Nephron (organoid): ENCODE measurements around the gene LAMA1.

ENCODE experiments used
- H3K27ac Mint-ChIP-seq, 3 experiments: 2 replicates each; pipeline ENCODE4 v1.8.0; 2020; ENCODE audit warnings: mixed read lengths in 3 of 3, mild to moderate bottlenecking in 2 of 3, moderate library complexity in 1 of 3
- H3K27me3 Mint-ChIP-seq: 2 replicates; pipeline ENCODE4 v1.8.0; 2021; ENCODE audit warnings: low read depth, mild to moderate bottlenecking, moderate library complexity, mixed read lengths
- H3K36me3 Mint-ChIP-seq: 2 replicates; pipeline ENCODE4 v1.8.0; 2020; ENCODE audit warnings: low read depth, mixed read lengths
- H3K4me1 Mint-ChIP-seq: 2 replicates; pipeline ENCODE4 v1.8.0; 2020; ENCODE audit warnings: mixed read lengths
- H3K4me3 Mint-ChIP-seq, 3 experiments: 2 replicates each; pipeline ENCODE4 v1.8.0; 2020; ENCODE audit warnings: mild to moderate bottlenecking in 3 of 3, mixed read lengths in 3 of 3, moderate library complexity in 2 of 3
- H3K9me3 Mint-ChIP-seq: 2 replicates; pipeline ENCODE4 v1.8.0; 2020; ENCODE audit warnings: mixed read lengths
- TF ChIP-seq, protein P1 (sequence below), 3 experiments: fragments of 200-600 bp; sonication (generic); IDR thresholded peaks; one replicate each; pipeline ENCODE4 v1.5.0; 2021; ENCODE audit warnings: antibody characterized with exemption in 3 of 3; ENCODE audit not compliant: unreplicated experiment in 3 of 3

The LAMA1 gene

GRCh38 chr18:6929370-6930102 lies 188.1 kb downstream of the LAMA1 start:
- no peaks in the 10 kb centered on the region for H3K36me3 Mint-ChIP-seq
- no peaks in the 10 kb centered on the region for H3K4me1 Mint-ChIP-seq
- H3K27ac Mint-ChIP-seq, result no peak overlapping the region
- no peaks in the 10 kb centered on the region for H3K9me3 Mint-ChIP-seq
- H3K27me3 Mint-ChIP-seq, result peaks cover 6% of the 10 kb centered on the region
- TF ChIP-seq, protein P1, sequence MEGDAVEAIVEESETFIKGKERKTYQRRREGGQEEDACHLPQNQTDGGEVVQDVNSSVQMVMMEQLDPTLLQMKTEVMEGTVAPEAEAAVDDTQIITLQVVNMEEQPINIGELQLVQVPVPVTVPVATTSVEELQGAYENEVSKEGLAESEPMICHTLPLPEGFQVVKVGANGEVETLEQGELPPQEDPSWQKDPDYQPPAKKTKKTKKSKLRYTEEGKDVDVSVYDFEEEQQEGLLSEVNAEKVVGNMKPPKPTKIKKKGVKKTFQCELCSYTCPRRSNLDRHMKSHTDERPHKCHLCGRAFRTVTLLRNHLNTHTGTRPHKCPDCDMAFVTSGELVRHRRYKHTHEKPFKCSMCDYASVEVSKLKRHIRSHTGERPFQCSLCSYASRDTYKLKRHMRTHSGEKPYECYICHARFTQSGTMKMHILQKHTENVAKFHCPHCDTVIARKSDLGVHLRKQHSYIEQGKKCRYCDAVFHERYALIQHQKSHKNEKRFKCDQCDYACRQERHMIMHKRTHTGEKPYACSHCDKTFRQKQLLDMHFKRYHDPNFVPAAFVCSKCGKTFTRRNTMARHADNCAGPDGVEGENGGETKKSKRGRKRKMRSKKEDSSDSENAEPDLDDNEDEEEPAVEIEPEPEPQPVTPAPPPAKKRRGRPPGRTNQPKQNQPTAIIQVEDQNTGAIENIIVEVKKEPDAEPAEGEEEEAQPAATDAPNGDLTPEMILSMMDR (IDR thresholded peaks at IDR 0.05; ENCODE audit: unreplicated experiment in 3 of 3), result no peak
- no peak overlapping the region for H3K4me3 Mint-ChIP-seq

DNA sequence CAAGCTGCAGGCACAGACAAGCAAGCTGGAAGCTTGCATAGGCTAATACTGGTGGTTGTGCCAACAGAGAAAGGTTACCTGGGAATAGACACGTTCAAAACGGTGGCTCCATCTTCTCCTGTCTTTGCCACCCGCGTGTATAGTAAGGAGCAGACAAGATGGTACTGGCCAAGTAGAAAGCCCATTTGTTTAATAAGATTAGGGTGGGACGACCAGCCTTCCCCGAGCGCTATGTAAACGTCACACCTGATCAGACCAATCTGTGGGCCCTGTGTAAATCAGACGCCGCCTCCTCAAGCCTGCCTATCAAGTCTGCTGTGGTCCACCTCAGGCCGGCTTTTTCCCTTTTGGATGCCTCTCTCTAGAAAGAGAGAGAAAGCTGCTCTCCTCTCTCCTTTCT lies 189.2 kb downstream of the LAMA1 start:
- TF ChIP-seq, protein P1 (IDR thresholded peaks at IDR 0.05; ENCODE audit: unreplicated experiment in 3 of 3), result no peak
- H3K36me3 Mint-ChIP-seq, result peaks cover 2% of the 10 kb centered on the region
- no peak overlapping the region for H3K27ac Mint-ChIP-seq
- no peaks in the 10 kb centered on the region for H3K4me1 Mint-ChIP-seq
- peaks cover 6% of the 10 kb centered on the region for H3K27me3 Mint-ChIP-seq
- H3K4me3 Mint-ChIP-seq, result no peak overlapping the region
- peaks cover 5% of the 10 kb centered on the region for H3K9me3 Mint-ChIP-seq

DNA sequence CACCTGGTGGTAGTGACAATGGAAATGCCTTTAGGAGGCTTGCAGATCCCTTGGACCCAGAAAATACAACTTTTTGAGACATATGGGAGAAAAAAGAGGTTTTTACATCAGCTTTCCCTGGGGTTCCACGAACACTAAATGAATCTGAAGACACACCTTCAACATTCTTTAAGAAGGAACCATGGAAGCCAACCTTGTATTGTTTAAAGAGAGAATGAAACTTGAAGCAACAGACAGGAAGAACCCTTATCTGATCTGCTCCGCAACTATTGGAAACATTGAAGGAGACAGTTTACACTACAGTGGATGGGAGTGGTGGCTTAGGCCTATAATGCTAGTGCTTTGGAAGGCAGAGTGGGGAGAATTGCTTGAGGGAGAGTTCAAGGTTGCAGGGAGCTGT lies 190.4 kb downstream of the LAMA1 start:
- Mint-ChIP-seq H3K36me3 (peaks cover 3% of the 10 kb centered on the region), H3K27me3 (peaks cover 6% of the 10 kb centered on the region), H3K4me1 (no peaks in the 10 kb centered on the region), H3K27ac (no peak overlapping the region), H3K9me3 (peaks cover 6% of the 10 kb centered on the region), H3K4me3 (no peak overlapping the region)
- TF ChIP-seq, protein P1 (IDR thresholded peaks at IDR 0.05; ENCODE audit: unreplicated experiment in 3 of 3), result no peak

DNA sequence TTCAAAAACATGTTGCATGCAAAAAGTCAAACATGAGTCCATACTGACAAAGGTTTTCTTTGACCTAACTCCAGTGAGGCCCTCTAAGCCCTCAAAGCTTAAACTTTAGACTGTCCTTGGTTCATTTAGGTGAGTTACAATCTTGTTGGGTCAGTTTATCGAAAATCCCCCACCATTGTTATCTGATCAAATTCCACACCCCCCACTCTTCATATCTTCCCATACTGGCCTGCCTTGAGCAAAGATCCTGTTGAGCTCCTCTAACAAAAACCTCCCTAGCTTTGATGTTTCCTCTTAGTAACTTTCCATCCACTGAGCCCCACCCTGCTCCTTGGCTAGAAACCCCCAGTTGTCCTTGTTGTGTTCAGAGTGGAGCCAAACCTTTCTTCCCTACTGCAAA lies 194.4 kb downstream of the LAMA1 start:
- H3K36me3 Mint-ChIP-seq, result peaks cover 4% of the 10 kb centered on the region
- TF ChIP-seq, protein P1 (IDR thresholded peaks at IDR 0.05; ENCODE audit: unreplicated experiment in 3 of 3), result no peak
- no peak overlapping the region for H3K27ac Mint-ChIP-seq
- H3K4me1 Mint-ChIP-seq, result no peaks in the 10 kb centered on the region
- H3K4me3 Mint-ChIP-seq, result no peak overlapping the region
- no peaks in the 10 kb centered on the region for H3K27me3 Mint-ChIP-seq
- peaks cover 6% of the 10 kb centered on the region for H3K9me3 Mint-ChIP-seq

DNA sequence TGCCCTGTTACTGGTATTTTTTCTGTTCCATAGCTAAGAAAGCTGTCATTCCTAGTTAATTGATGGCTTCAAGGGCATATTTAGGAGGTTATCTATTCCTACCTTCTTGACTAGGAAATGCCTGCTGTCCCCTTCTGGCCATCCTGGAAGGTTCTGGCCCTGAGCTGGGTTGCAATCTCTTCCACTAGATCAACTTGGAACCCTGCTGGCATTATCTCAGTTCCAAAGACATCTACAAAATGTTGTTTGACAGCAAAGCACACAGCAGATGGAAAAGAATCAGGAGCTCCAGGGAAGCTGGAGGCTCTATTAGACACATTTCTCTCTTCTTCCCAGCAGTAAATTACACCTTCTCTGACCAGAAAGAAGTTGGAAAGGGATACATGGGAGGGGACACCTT lies 196.0 kb downstream of the LAMA1 start:
- H3K36me3 Mint-ChIP-seq, result peaks cover 19% of the 10 kb centered on the region
- peaks cover 6% of the 10 kb centered on the region for H3K9me3 Mint-ChIP-seq
- no peaks in the 10 kb centered on the region for H3K27me3 Mint-ChIP-seq
- TF ChIP-seq, protein P1 (IDR thresholded peaks at IDR 0.05; ENCODE audit: unreplicated experiment in 3 of 3), result no peak
- no peak overlapping the region for H3K27ac Mint-ChIP-seq
- H3K4me1 Mint-ChIP-seq, result no peaks in the 10 kb centered on the region
- no peak overlapping the region for H3K4me3 Mint-ChIP-seq
